Stomach (tissue), 4 donors: ENCODE data around the gene PSMD13.

Experiments
- CTCF ChIP-seq, 7 experiments: fragments of 450-650 bp in 4 of 7; fragments of 200-600 bp in 3 of 7; sonication (generic) in 3 of 7; IDR thresholded peaks; one replicate each; pipeline ENCODE4 v1.5.1; 2016 to 2019; ENCODE audit warnings: antibody characterized with exemption in 7 of 7, control low read depth in 2 of 7, mild to moderate bottlenecking in 1 of 7
- EP300 ChIP-seq: sonication (generic); formaldehyde crosslinking; IDR thresholded peaks from one replicate; pipeline ENCODE4 v1.6.1; 2017; ENCODE audit warnings: antibody characterized with exemption
- POLR2A ChIP-seq, 4 donors: fragments of 450-650 bp; IDR thresholded peaks; one replicate each; pipeline ENCODE4 v1.6.1; 2016; ENCODE audit warnings: antibody characterized with exemption in 4 of 4, control low read depth in 2 of 4, mild to moderate bottlenecking in 1 of 4, moderate library complexity in 1 of 4

- TF ChIP-seq CTCF (IDR thresholded peaks at IDR 0.05) = peak in 3 of 7 experiments; percentile 8 to 19 (median 18)
- no peak for TF ChIP-seq EP300
- no peak for TF ChIP-seq POLR2A (IDR thresholded peaks at IDR 0.05)
These were observed 591 bp upstream of the PSMD13 start, which contains the start of gene SIRT3 for GRCh38 chr11:235997-236773.
